NCI-H187 (cell line): ENCODE data around the gene ERICH6.

Experiments
- DNase-seq, 2 experiments: peaks; one replicate each; lab custom pipeline; 2025; lab: John Stamatoyannopoulos, UW

The ERICH6 gene

DNA sequence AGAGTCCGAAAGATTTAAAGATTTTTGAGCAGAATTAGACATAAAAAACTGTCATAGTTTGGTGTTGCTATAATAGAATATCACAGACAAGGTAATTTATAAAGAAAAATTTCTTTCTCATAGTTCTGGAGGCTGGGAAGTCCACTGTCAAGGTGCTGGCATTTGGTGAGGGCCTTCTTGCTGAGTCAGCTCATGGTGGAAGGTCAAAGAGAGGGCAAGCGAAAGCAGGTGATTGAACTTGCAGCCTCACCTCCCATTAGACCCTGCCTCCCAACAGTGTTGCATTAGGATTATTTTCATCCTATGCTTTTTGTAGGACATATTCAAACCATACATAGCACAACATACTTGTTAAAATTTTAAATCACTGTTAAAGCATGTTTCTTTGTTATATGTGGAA, 90.7 kb downstream of the ERICH6 start:
- no peak for DNase-seq

DNA sequence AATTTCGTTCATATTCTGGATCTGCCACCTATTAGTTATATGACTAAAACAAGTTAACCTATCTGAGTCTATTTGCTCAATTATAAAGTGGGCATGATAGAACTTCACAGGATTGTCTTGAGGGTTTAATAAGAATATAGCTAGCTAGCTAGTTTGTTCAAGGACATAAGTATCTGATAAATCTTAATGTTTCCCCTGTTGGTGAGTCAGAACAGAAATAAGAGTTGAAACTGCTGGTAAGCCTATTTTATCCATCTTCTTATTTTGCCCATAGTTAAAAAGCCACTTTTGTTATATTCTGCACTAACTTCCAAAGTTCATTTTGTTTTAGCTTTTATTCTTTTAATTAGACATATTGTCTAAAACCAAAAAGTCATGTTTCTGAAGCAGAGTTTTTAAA, 91.2 kb downstream of the ERICH6 start:
- no peak for DNase-seq

DNA sequence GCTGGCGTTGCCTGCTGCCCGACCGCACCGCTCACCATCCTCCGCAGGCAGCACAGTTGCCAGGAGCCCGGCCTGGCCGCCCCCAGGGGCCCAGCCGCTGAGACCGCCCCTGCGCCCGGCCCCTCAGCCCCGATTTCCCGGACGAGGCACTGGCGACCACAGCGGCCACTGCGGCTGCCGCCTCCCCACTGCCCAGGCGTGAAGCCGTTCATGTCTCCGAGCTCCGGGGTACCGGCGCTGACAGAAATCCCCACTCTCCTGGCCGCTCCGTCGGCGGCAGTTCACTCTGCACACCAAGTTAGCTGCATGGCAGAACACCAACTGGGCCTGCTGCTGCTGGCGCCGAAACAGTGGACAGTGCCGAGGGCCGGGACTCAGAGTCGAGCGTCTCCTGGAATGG, 92.1 kb downstream of the ERICH6 start:
- no peak for DNase-seq

DNA sequence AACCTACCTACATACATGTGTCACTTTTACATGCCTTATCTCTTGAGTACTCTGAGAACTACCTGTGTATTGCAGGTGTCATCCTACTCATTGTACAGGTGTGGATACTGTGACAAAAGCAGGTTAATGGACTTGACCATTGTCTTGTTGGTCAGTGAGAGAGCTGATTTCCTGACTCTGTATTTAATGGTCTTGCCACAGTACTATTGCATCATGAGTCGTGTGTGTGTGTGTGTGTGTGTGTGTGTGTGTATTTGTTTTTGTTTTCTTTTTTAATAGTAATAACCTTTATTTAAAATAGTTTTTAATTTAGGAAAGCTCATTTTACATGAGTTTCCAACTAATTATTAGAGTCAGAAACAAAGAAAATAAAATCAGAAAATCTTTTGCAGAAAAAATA, 92.9 kb downstream of the ERICH6 start:
- no peak for DNase-seq

DNA sequence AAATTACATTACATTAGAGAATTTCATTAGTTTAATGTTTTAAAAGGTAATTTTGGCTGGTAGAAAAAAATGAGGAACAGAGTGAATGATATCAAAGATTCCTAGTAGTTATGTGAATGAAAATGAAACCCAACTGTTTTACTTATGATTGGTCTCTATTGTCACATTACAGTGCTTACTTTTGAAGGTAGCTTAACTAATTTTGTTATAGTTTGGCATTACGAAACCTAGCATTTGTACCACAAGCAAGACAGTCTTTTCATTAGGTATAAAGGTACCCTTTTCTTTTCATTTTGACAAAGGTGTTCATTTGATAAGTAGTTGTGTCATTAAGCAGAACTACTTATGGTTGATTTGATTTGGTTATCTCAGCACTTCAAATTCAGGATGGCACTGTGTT, 93.7 kb downstream of the ERICH6 start:
- no peak for DNase-seq
